NOMO-1 treated with dmso at 0.1 percent for 144 hours (cell line): ENCODE measurements around the gene GNG7.
"Not testable (repeated sequence)": the region's sequence is repeated elsewhere in the genome, so short reads cannot be mapped to it uniquely, and the experiment has no call there.

Experiments
- DNase-seq: peaks from one replicate; lab custom pipeline; 2025; ENCODE audit not compliant: unreplicated experiment; lab: John Stamatoyannopoulos, UW

Gene GNG7

GRCh38 chr19:2625434-2625833 is 77.1 kb downstream of the GNG7 start:
- peak; percentile 53 for DNase-seq

DNA sequence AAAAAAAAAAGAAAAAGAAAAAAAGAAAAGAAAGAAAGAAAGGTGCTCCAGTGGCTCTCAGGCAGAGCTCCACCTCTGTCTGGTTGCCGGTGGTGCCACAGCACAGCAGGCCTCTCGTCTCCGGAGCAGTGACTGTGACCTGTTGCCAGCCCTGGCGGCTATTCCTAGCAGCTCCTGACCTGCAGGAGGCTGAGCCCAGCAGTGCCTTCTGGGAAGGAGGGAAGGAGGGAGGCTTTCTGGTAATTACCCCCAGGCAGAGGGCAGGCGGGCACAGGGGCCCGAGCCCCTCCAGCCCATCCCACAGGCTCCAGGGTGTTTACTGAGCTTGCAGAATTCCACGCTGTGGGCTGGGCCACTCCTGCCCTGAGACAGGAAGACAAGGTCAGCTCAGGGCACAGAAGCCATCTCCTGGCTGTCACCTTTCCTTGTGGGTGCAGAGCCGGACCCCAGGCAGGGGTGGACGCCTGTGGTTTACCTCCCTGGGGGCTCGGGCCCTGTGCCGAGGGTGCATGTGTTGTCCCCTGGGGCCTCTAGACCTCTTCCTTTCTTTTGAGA is 77.9 kb downstream of the GNG7 start:
- no peak for DNase-seq

GRCh38 chr19:2623798-2624197 is 78.7 kb downstream of the GNG7 start:
- DNase-seq, result no peak

DNA sequence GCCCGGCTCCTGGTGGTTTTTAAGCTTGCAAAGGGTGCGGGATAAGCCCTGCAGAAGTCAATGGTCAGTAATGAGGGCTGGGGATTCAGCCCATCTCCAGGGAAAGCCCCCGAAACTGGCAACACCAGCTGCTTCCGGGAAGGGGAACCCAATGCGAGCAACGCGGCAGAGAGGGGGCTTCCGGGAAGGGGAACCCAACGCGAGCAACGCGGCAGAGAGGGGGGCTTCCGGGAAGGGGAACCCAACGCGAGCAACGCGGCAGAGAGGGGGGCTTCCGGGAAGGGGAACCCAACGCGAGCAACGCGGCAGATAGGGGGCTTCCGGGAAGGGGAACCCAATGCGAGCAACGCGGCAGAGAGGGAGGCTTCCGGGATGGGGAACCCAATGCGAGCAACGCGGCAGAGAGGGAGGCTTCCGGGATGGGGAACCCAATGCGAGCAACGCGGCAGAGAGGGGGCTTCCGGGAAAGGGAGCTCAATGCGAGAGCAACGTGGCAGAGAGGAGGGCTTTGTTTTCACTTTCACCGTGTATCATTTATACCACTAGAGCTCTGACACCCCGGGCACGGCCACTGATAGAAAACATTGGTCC is 80.0 kb downstream of the GNG7 start:
- not testable (repeated sequence) for DNase-seq

DNA sequence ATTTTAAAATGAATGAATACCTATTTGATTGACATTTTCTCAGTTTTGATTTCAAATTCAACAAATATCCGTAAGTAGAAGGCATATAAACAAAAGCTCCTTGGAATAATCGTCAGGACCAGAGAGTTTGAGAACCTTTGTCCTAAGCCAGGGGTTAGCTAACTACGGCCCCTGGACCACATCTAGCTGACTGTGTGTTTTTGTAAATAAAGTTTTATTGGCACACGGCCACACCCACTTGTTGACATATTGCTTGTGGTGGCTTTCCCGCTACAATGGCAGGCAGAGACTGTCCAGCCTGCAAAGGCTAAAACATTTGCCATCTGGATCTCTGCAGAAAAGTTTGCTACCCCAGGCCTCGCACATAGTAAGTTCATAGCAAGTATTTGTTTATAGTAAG is 83.4 kb downstream of the GNG7 start:
- DNase-seq, result no peak

- DNase-seq, result peak; percentile 58
Observed at GRCh38 chr19:2618611-2619010, 83.9 kb downstream of the GNG7 start.

- no peak for DNase-seq
Observed at GRCh38 chr19:2617393-2618165, 84.9 kb downstream of the GNG7 start.

DNA sequence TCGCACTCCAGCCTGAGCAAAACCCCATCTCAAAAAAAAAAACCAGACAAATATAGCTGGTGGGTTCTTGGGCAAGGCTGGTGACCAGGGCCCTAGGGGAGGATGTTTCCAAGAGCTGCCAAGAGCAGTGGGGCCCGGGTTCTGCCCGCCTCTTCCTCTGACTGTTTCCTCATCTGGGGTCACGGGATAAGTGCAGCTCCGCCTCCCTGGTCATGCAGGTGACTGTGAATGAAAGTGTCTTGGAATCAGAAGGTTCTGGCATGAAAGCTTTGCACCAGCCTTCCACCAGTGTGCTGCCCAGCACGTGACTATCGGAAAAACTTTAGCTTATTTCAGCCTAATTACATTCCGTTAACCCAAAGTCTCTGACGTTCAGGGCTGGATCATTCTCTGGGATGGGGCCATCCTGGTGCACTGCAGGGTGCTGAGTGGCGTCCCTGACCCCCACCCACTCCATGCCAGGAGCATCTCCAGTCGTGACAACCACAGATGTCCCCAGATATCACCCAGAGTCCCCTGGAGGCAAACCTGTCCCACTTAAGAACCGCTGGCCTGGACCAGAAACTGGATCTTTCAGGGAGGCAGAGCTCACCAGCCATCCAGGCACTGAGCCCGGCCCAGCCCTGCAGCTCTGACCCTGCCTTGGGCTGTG is 85.6 kb downstream of the GNG7 start:
- DNase-seq, result peak; percentile 90

DNA sequence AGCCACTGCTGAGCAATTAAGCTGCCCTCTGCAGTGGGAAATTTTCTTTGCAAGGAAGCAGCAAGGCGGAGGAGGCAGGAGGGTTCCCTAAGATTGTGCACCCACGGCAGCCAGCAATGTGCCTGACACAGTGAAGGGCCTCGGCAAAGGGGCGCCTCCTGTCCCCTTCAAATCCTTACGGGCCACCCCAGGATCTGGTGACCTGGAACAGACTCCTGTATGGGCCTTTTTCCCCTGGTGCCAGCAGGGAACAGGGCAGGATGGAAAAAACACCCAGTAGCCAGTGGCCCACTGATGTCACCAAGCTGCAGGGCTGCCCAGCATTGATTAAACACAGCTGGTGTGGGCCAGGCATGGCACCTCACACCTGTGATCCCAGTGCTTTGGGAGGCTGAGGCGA is 86.7 kb downstream of the GNG7 start:
- no peak for DNase-seq

DNA sequence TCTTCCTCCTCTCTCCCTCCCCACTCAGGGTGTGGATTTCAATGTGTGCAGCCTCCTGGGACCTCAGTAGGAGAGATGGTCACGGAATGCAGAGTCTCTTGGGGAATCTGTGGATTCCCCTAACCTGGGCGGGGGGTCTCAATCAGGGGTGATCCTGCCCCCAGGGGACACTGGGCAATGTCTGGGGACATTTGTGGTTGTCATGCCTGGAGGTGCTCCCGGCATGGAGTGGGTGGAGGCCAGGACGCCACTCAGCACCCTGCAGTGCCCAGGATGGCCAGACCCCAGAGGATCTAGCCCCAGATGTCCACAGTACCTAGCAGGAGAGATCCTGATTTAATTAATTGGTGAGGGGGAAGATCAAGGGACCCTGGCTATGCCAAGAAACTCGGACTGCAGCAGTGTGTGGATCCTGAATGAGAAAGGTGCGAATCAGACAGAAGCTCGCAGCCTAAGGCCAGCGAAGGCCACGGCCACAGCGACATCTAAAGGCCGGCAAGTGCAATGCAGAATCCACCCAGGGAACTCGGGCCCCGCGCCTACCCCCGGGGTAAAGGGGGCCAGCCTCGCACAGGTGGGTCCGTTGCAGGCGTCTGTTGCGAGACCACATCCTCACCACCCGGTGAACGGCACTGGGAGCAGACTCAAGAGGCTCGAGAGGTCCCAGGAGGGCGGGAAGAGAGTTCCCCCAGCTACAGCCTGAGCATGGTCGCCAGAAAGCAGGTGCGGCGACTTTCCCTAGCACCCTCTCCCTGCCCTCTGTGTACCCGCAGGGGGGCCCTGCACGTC is 88.8 kb downstream of the GNG7 start:
- DNase-seq, result no peak

DNA sequence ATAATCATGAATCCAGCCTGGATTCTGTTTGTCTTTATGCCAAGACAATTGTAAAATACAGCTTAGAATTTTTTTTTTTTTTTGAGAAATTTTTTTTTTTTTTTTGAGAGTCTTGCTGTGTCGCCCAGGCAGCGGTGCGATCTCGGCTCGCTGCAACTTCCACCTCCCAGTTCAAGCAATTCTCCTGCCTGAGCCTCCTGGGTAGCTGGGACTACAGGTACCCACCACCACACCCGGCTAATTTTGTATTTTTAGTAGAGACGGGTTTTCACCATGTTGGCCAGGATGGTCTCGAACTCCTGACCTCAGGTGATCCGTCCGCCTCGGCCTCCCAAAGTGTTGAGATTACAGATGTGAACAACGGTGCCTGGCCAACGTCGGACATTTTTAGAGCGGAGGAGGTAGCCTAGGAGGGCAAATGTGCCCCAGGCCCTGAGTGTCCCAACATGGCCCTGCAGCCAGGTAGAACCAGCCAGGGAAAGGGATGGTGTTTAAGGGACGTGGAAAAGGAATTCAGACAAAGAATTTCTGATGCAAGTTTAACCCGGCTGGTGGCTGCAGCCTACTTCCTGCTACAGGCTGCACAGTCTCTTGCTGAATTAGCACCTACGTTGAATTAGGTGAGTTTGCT is 89.8 kb downstream of the GNG7 start:
- DNase-seq, result no peak

DNA sequence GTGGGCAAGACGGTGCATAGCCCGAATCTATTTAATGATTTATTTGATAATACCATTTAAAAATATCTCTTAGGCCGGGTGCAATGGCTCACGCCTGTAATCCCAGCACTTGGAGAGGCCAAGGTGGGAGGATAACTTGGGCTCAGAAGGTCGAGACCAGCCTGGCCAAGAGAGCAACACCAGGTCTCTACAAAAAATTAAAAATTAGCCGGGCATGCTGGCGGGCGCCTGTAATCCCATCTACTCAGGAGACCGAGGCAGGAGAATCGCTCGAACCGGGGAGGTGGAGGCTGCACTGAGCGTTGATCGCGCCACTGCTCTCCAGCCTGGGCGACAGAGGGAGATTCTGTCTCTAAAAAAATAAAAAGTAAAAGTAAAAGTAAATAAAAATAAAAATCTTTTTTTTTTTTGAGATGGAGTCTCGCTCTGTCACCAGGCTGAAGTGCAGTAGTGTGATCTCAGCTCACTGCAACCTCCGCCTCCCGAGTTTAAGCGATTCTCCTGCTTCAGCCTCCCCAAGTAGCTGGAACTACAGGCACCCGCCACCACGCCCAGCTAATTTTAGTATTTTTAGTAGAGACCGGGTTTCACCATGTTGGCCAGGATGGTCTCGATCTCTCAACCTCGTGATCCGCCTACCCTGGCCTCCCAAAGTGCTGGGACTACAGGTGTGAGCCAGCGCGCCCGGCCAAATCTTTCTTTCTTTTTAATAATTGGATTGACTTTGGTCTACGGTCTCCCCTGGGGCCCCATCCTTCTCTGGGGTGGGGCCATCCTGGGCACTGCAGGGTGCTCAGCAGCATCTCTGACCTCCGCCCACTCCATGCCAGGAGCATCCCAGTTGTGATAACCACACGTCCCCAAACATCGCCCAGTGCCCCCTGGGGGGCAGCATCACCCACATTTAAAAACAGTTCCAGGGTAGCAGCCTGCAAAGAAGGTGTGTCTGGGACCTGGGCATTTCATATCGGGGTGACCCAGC is 90.7 kb downstream of the GNG7 start:
- DNase-seq, result no peak

DNA sequence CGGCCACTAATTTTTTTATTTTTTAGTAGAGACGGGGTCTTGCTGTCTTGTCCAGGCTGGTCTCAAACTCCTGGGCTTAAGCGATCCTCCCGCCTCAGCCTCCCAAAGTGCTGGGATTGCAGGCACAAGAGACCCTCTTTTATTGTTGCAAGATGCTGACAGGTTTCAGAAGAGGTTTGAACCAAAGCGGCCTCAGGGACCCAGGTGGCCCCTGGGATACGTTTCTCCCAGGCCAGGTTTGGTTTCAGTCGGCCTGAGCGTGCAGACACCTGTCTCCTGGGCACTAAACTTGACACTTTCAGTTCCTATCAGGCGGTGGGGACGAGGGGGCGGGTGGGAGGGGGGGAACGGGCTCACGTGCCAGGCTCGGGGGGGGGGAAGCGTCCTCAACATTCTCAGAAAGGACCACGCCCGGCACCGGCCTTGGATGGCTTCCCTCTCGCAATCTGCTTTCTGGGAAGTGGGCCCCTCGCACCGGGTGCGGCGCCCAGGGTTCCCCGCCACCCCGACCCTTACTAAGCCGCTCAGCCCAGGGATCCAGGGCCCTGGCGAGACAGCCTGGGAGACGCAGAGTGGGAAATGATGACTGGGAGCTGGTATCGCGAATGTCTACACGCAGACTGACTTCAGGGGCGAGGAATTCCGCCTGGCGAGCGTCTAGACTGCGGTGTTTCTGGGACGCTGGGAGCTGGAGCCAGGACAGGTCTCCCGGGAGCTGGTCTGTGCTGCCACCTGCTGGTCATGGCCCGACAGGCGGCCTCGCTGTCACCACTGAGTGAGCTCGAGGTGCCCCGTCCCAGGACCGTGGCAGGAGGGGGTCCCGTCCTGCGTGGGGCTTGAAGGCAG is 91.6 kb downstream of the GNG7 start:
- DNase-seq, result no peak

DNA sequence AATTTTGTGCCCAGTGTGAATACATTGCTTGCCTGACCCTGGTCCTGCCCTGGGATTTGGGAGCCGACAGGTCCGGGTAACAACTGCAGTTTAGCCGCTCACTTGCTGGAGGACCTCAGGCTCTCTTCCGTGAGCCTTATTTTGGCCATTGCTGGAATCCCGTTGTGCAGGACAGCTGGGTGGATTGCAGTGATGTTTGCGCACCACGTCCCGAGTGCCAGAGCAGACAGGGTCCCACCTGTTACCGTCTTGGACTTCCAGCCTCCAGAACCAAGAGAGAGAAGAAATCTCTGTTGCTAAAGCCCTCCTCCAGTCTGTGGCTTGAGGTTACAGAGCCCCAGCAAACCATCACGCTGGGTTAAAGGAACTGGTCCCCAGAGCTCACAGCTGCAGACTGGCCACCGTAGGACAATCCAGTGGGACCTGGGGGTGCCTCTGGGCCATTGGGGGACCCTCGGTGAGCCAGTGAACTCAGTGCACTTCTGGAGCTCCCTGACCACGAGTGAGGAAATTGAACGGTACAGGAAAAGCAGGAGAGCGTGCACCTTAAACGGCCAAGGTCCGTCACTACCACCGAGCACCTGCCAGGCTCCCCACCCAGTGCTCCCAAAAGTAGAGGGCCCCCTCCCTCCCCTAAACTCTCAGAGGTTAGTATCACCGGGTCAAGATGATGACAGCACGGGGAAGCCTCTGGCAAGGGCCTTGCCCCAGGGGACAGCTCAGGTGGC is 92.9 kb downstream of the GNG7 start:
- DNase-seq, result no peak

DNA sequence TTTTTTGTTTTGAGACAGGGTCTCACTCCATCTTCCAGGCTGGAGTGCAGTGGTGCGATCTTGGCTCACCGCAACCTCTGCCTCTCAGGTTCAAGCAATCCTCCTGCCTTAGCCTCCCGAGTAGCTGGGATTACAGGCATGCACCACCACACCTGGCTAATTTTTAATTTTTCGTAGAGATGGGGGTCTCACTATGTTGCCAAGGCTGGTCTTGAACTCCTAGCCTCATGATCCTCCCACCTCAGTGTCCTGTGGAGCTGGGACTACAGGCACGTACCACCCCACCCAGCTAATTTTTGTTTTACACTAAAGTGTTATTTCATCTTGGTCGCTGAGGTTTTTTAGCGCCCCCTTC is 93.5 kb downstream of the GNG7 start:
- DNase-seq, result not testable (repeated sequence)

- DNase-seq, result no peak
Observed at GRCh38 chr19:2608602-2608922, 93.9 kb downstream of the GNG7 start.

DNA sequence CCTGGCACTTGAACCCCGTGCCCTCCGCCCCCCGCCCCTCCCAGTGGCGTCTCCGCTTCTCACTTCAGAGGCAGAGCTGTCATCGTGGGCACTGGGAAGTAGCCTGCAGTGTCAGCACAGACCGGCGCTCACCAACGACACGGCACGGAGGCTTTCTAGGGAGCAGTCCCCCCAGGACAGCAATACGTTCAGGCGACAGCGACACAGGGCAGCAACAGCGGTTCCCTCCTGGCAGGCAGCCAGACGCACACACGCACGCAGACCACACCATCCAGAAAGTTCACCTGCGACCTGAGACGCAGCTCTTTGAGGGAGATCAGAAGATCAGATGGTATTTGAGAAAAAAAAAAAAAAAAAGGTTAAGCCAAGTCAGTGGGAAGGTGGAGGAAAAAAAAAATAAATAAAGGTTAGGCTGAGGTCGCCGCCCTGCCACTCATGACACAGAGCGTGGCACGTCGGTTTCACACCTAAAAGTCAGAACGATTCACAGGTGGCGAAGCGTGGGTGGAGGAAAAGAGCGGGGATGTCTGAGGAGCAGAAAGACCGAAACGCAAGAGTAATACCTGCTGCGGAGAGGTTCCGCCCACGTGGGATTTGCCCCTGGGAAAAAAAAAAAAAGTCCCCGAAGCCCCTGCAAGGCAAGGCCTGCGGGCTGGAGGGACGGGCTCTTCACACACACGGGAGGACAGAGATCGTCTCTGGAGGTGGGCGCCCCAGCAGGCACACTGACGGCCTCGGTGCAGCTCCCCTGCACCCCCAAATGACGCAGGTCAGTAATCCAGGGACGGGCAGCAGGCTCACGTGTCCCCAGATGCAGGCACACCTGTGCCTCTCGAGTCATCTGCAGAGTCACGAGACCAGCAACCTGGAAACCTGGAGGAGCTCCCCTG is 94.5 kb downstream of the GNG7 start:
- no peak for DNase-seq
